ENCODE data around the gene FAT1.
"Not testable (repeated sequence)": the region's sequence is repeated elsewhere in the genome, so short reads cannot be mapped to it uniquely, and the experiment has no call there.

FAT1 gene, protein sequence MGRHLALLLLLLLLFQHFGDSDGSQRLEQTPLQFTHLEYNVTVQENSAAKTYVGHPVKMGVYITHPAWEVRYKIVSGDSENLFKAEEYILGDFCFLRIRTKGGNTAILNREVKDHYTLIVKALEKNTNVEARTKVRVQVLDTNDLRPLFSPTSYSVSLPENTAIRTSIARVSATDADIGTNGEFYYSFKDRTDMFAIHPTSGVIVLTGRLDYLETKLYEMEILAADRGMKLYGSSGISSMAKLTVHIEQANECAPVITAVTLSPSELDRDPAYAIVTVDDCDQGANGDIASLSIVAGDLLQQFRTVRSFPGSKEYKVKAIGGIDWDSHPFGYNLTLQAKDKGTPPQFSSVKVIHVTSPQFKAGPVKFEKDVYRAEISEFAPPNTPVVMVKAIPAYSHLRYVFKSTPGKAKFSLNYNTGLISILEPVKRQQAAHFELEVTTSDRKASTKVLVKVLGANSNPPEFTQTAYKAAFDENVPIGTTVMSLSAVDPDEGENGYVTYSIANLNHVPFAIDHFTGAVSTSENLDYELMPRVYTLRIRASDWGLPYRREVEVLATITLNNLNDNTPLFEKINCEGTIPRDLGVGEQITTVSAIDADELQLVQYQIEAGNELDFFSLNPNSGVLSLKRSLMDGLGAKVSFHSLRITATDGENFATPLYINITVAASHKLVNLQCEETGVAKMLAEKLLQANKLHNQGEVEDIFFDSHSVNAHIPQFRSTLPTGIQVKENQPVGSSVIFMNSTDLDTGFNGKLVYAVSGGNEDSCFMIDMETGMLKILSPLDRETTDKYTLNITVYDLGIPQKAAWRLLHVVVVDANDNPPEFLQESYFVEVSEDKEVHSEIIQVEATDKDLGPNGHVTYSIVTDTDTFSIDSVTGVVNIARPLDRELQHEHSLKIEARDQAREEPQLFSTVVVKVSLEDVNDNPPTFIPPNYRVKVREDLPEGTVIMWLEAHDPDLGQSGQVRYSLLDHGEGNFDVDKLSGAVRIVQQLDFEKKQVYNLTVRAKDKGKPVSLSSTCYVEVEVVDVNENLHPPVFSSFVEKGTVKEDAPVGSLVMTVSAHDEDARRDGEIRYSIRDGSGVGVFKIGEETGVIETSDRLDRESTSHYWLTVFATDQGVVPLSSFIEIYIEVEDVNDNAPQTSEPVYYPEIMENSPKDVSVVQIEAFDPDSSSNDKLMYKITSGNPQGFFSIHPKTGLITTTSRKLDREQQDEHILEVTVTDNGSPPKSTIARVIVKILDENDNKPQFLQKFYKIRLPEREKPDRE (N-terminal part only)

GRCh38 chr4:186723292-186724057 lies at the start of gene FAT1:
Gene FAT1, minus strand, starts transcription at chr4:186723856. Its CDS starts 14,029 bp downstream, at chr4:186709827.
- DNase-seq = peak; percentile 32
- Mint-ChIP-seq H3K36me3 (ENCODE audit: low read depth) (no peaks in the 10 kb centered on the region), H3K4me1 (ENCODE audit: low read depth) (peaks cover 21% of the 10 kb centered on the region), H3K9me3 (peaks cover 5% of the 10 kb centered on the region), H3K4me3 (peak within 1 kb of the TSS; percentile 51), H3K27me3 (peaks cover 64% of the 10 kb centered on the region), H3K27ac (peak within 1 kb of the TSS; percentile 52)

GRCh38 chr4:186772936-186773487 lies 49.4 kb upstream of the FAT1 start:
- H3K27me3 Mint-ChIP-seq = no peaks in the 10 kb centered on the region
- H3K27ac Mint-ChIP-seq = no peak overlapping the region
- H3K4me1 Mint-ChIP-seq (ENCODE audit: low read depth) = no peaks in the 10 kb centered on the region
- peaks cover 4% of the 10 kb centered on the region for H3K9me3 Mint-ChIP-seq
- no peaks in the 10 kb centered on the region for H3K36me3 Mint-ChIP-seq (ENCODE audit: low read depth)
- DNase-seq = no peak
- no peak overlapping the region for H3K4me3 Mint-ChIP-seq

- no peak overlapping the region for H3K27ac Mint-ChIP-seq
- DNase-seq = no peak
- H3K27me3 Mint-ChIP-seq = no peaks in the 10 kb centered on the region
- no peaks in the 10 kb centered on the region for H3K36me3 Mint-ChIP-seq (ENCODE audit: low read depth)
- H3K9me3 Mint-ChIP-seq = peaks cover 9% of the 10 kb centered on the region
- H3K4me3 Mint-ChIP-seq = no peak overlapping the region
- no peaks in the 10 kb centered on the region for H3K4me1 Mint-ChIP-seq (ENCODE audit: low read depth)
Observed at GRCh38 chr4:186771624-186772023, 48.0 kb upstream of the FAT1 start.

GRCh38 chr4:186770481-186771175 lies 47.0 kb upstream of the FAT1 start:
- H3K27ac Mint-ChIP-seq = no peak overlapping the region

GRCh38 chr4:186767794-186768193 lies 44.1 kb upstream of the FAT1 start:
- H3K9me3 Mint-ChIP-seq = peaks cover 9% of the 10 kb centered on the region
- no peaks in the 10 kb centered on the region for H3K4me1 Mint-ChIP-seq (ENCODE audit: low read depth)
- no peak for DNase-seq
- H3K4me3 Mint-ChIP-seq = no peak overlapping the region
- no peaks in the 10 kb centered on the region for H3K36me3 Mint-ChIP-seq (ENCODE audit: low read depth)
- no peak overlapping the region for H3K27ac Mint-ChIP-seq
- no peaks in the 10 kb centered on the region for H3K27me3 Mint-ChIP-seq

More at GRCh38 chr4:186770481-186771175, 47.0 kb upstream of the FAT1 start:
- H3K36me3 Mint-ChIP-seq (ENCODE audit: low read depth) = no peaks in the 10 kb centered on the region
- no peak for DNase-seq
- peaks cover 9% of the 10 kb centered on the region for H3K9me3 Mint-ChIP-seq
- H3K4me1 Mint-ChIP-seq (ENCODE audit: low read depth) = no peaks in the 10 kb centered on the region
- no peak overlapping the region for H3K4me3 Mint-ChIP-seq
- no peaks in the 10 kb centered on the region for H3K27me3 Mint-ChIP-seq

DNA sequence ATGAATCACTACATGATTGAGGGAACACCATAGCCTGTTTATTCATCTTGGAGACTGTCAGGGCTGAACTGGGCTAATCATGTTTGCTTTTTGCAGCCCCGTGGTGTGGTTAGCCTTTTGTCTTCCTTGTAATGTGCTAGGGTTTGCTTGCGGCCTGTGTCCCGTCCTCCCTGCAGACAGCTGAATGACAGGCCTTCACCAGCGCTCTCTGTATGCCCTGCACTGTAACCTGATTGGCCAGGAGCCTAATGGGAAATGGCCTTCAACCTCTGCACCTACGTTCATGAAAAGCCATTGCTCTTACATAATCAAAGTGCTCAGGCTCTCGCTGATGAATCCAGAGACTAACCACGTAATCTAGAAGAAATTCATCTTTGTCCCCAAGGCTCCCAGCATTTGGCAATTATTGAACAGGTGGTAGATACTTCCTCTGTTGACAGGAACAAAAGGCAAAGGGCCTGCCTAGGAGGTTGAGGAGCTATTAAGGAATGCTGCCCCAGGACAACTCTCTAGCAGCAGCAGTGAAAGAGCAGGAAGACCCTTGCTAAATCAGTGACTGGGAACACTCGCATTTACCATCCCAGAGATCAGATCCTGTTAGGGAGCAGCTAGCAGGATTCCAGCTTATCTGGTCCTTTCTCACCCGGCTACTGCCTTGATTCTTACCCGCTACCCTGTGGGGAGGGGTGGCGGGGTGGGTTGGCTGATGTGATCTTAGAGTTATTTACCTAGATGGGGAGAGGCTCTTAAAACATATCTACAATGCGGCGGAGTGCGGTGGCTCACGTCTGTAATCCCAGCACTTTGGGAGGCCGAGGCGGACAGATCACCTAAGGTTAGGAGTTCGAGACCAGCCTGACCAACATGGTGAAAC lies 42.3 kb upstream of the FAT1 start:
- Mint-ChIP-seq H3K4me3 (no peak overlapping the region), H3K27ac (no peak overlapping the region), H3K4me1 (ENCODE audit: low read depth) (no peaks in the 10 kb centered on the region), H3K27me3 (no peaks in the 10 kb centered on the region), H3K9me3 (peaks cover 9% of the 10 kb centered on the region), H3K36me3 (ENCODE audit: low read depth) (no peaks in the 10 kb centered on the region)
- DNase-seq = no peak

DNA sequence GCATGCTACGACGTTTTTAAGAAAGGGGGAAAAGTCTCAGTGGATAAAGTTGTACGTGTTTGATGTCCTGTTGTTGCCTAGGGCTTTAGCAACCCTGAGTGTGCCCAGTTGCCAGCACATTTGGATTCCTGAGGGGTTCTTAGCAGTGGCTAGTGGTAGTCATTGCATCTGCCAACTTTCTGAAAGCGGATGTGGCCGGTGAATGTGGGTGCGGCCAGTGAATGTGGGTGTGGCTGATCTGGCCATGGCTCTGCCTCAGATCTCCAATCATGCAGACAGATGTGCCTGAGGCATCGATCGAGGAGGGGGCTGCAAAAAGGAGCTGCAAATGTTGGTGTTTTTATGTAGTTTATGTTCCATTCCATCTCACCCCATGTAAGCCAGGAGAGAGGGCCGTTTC lies 41.5 kb upstream of the FAT1 start:
- Mint-ChIP-seq H3K36me3 (ENCODE audit: low read depth) (no peaks in the 10 kb centered on the region), H3K4me3 (no peak overlapping the region), H3K9me3 (peaks cover 7% of the 10 kb centered on the region), H3K27ac (no peak overlapping the region), H3K27me3 (no peaks in the 10 kb centered on the region), H3K4me1 (ENCODE audit: low read depth) (no peaks in the 10 kb centered on the region)
- no peak for DNase-seq

DNA sequence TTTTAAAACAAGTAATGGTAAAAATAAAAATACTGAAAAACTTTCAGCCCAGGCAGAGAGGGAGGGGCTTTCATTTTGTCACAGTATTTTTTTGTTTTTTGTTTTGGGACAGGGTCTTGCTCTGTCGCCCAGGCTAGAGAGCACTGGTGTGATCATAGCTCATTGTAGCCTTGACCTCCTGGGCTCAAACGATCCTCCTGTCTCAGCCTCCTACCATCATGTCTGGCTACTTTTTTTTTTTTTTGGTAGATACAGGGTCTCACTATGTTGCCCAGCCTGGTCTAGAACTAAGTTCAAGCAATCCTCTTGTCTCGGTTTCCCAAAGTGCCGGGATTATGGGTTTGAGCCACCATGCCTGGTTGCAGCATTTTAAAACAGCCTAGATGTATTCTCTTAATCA lies 40.8 kb upstream of the FAT1 start:
- DNase-seq = no peak
- H3K36me3 Mint-ChIP-seq (ENCODE audit: low read depth) = no peaks in the 10 kb centered on the region
- no peaks in the 10 kb centered on the region for H3K4me1 Mint-ChIP-seq (ENCODE audit: low read depth)
- no peak overlapping the region for H3K27ac Mint-ChIP-seq
- peaks cover 5% of the 10 kb centered on the region for H3K9me3 Mint-ChIP-seq
- H3K4me3 Mint-ChIP-seq = no peak overlapping the region
- H3K27me3 Mint-ChIP-seq = no peaks in the 10 kb centered on the region

- Mint-ChIP-seq H3K4me1 (ENCODE audit: low read depth) (no peaks in the 10 kb centered on the region), H3K36me3 (ENCODE audit: low read depth) (no peaks in the 10 kb centered on the region), H3K4me3 (no peak overlapping the region), H3K9me3 (peaks cover 8% of the 10 kb centered on the region), H3K27me3 (no peaks in the 10 kb centered on the region), H3K27ac (no peak overlapping the region)
- no peak for DNase-seq
Observed at GRCh38 chr4:186762865-186763264, 39.2 kb upstream of the FAT1 start.

GRCh38 chr4:186762361-186762760 lies 38.7 kb upstream of the FAT1 start:
- Mint-ChIP-seq H3K36me3 (ENCODE audit: low read depth) (no peaks in the 10 kb centered on the region), H3K27me3 (no peaks in the 10 kb centered on the region), H3K4me1 (ENCODE audit: low read depth) (no peaks in the 10 kb centered on the region), H3K9me3 (peaks cover 8% of the 10 kb centered on the region), H3K4me3 (no peak overlapping the region), H3K27ac (no peak overlapping the region)
- DNase-seq = no peak

DNA sequence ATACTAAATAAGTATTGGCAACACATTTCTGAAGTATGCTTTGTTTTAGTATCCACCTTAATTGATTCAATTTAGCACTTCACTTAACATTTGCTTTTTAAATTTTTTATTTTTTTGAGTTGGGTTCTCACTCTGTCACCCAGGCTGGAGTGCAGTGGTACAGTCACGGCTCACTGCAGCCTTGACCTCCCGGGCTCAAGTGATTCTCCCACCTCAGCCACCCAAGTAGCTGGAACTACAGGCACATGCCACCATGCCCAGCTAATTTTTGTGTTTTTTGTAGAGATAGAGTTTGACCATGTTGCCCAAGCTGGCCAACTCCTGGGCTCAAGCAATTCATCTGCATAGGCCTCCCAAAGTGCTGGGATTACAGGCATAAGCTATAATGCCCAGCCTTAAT lies 38.3 kb upstream of the FAT1 start:
- not testable (repeated sequence) for H3K27ac Mint-ChIP-seq; H3K4me1 Mint-ChIP-seq (ENCODE audit: low read depth); H3K4me3 Mint-ChIP-seq; H3K27me3 Mint-ChIP-seq; H3K36me3 Mint-ChIP-seq (ENCODE audit: low read depth); DNase-seq
- peaks cover 11% of the 10 kb centered on the region for H3K9me3 Mint-ChIP-seq

GRCh38 chr4:186761393-186761792 lies 37.7 kb upstream of the FAT1 start:
- Mint-ChIP-seq H3K27ac (no peak overlapping the region), H3K4me1 (ENCODE audit: low read depth) (no peaks in the 10 kb centered on the region), H3K27me3 (no peaks in the 10 kb centered on the region), H3K36me3 (ENCODE audit: low read depth) (no peaks in the 10 kb centered on the region), H3K4me3 (no peak overlapping the region), H3K9me3 (peaks cover 13% of the 10 kb centered on the region)
- no peak for DNase-seq

Measured in activated T-cell treated with anti-CD3 and anti-CD28 coated beads, Interleukin-2, amount 50 U/mL, for 24 hours (primary cell).